Neural cell (in vitro differentiated cells): ENCODE data around the gene ZNF135.

Experiments
- EP300 ChIP-seq: fragments of 450-650 bp; conservative IDR thresholded peaks from 2 replicates; pipeline ENCODE4 v1.6.1; 2014; ENCODE audit warnings: antibody characterized with exemption, mild to moderate bottlenecking, moderate library complexity; ENCODE audit not compliant: poor library complexity, severe bottlenecking
- EZH2 ChIP-seq: fragments of 200-600, 300-800 bp; shearing (Covaris generic), sonication (generic); IDR thresholded peaks from 2 replicates; pipeline ENCODE4 v1.6.1; 2014; ENCODE audit warnings: antibody characterized with exemption, low read length, borderline replicate concordance, mild to moderate bottlenecking; ENCODE audit not compliant: insufficient read depth, poor library complexity, severe bottlenecking
- MXI1 ChIP-seq: fragments of 450-650 bp; conservative IDR thresholded peaks from 2 replicates; pipeline ENCODE4 v1.6.1; 2014; ENCODE audit warnings: antibody characterized with exemption, mild to moderate bottlenecking; ENCODE audit not compliant: poor library complexity, severe bottlenecking
- RAD21 ChIP-seq: fragments of 450-650 bp; conservative IDR thresholded peaks from 2 replicates; pipeline ENCODE4 v1.6.1; 2014; ENCODE audit warnings: antibody characterized with exemption, mild to moderate bottlenecking, moderate library complexity
- SMC3 ChIP-seq: fragments of 450-650 bp; conservative IDR thresholded peaks from 2 replicates; pipeline ENCODE4 v1.6.1; 2014; ENCODE audit warnings: antibody characterized with exemption, mild to moderate bottlenecking, moderate library complexity; ENCODE audit not compliant: poor library complexity
- TAF1 ChIP-seq: IDR thresholded peaks from 2 replicates; pipeline ENCODE4 v1.6.1; 2012; ENCODE audit warnings: low read depth
- TF ChIP-seq, protein P1 (sequence below): fragments of 450-650 bp; IDR thresholded peaks from 2 replicates; pipeline ENCODE4 v1.5.1; 2014; ENCODE audit warnings: antibody characterized with exemption, mild to moderate bottlenecking, moderate library complexity; ENCODE audit not compliant: poor library complexity, severe bottlenecking

DNA sequence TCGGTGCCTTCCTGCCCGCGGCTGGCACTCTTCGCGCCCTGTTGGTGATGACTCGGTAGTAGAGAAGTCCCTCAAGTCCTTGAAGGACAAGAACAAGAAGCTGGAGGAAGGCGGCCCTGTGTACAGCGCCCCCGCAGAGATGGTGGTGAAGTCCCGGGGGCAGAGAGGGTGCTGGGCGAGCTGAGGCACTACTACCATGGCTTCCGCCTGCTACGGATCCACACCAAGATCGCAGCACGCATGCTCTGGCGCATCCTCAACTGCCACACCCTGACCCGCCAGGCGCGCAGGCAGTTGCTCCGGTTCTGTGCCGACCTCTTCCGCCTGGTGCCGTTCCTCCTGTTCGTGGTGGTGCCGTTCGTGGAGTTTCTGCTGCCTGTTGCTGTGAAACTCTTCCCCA is 14.2 kb upstream of the ZNF135 start:
- TF ChIP-seq TAF1, result no peak
- TF ChIP-seq EZH2, result no peak
- TF ChIP-seq, protein P1, sequence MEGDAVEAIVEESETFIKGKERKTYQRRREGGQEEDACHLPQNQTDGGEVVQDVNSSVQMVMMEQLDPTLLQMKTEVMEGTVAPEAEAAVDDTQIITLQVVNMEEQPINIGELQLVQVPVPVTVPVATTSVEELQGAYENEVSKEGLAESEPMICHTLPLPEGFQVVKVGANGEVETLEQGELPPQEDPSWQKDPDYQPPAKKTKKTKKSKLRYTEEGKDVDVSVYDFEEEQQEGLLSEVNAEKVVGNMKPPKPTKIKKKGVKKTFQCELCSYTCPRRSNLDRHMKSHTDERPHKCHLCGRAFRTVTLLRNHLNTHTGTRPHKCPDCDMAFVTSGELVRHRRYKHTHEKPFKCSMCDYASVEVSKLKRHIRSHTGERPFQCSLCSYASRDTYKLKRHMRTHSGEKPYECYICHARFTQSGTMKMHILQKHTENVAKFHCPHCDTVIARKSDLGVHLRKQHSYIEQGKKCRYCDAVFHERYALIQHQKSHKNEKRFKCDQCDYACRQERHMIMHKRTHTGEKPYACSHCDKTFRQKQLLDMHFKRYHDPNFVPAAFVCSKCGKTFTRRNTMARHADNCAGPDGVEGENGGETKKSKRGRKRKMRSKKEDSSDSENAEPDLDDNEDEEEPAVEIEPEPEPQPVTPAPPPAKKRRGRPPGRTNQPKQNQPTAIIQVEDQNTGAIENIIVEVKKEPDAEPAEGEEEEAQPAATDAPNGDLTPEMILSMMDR, result no peak
- TF ChIP-seq RAD21, result no peak
- TF ChIP-seq MXI1, result no peak
- no peak for TF ChIP-seq SMC3
- TF ChIP-seq EP300, result no peak
